ENCODE data around the gene TENM4. TPM values are rescaled to one million over a fixed set of nuclear protein-coding genes. Genes with fewer than 3 reads are reported as not detected.

Gene TENM4
- polyA plus RNA-seq, 1 donor from 2014 or later = 16.8 TPM

- Histone ChIP-seq H2AFZ (ENCODE audit: low read depth, low read length) (no peak overlapping the region), H3K27me3 (ENCODE audit: insufficient read depth, low read depth, low read length) (no peaks in the 10 kb centered on the region), H3K9me3 (ENCODE audit: low read length) (peaks cover 4% of the 10 kb centered on the region), H3K9me2 (ENCODE audit: insufficient read depth, low read length) (no peaks in the 10 kb centered on the region), H3K4me2 (ENCODE audit: low read length) (no peak overlapping the region), H3K79me2 (replicated peaks; ENCODE audit: insufficient read depth, low read length) (no peaks in the 10 kb centered on the region), H3F3A (ENCODE audit: insufficient read depth, low read length, poor library complexity, severe bottlenecking) (no peaks in the 10 kb centered on the region), H3K9ac (ENCODE audit: low read length) (no peak overlapping the region), H4K20me1 (ENCODE audit: insufficient read depth) (no peaks in the 10 kb centered on the region), H3K4me3 (ENCODE audit: low read length) (no peak overlapping the region), H3K36me3 (ENCODE audit: insufficient read depth, low read length) (no peaks in the 10 kb centered on the region), H3K27ac (ENCODE audit: low read length) (no peak overlapping the region)
- no peak for TF ChIP-seq MXI1 (conservative IDR thresholded peaks at IDR 0.05; ENCODE audit: poor library complexity, severe bottlenecking)
- TF ChIP-seq EP300 (conservative IDR thresholded peaks at IDR 0.05; ENCODE audit: poor library complexity, severe bottlenecking) = no peak
Measured at GRCh38 chr11:79195209-79195608, 245.6 kb downstream of the TENM4 start.

GRCh38 chr11:79193663-79194310 lies 247.0 kb downstream of the TENM4 start:
- H3K9me3 ChIP-seq (ENCODE audit: low read length) = peaks cover 4% of the 10 kb centered on the region
- no peaks in the 10 kb centered on the region for H3K79me2 ChIP-seq (replicated peaks; ENCODE audit: insufficient read depth, low read length)
- no peaks in the 10 kb centered on the region for H3K9me2 ChIP-seq (ENCODE audit: insufficient read depth, low read length)
- H3K27ac ChIP-seq (ENCODE audit: low read length) = no peak overlapping the region
- no peak overlapping the region for H3K9ac ChIP-seq (ENCODE audit: low read length)
- H4K20me1 ChIP-seq (ENCODE audit: insufficient read depth) = no peaks in the 10 kb centered on the region
- H3K36me3 ChIP-seq (ENCODE audit: insufficient read depth, low read length) = no peaks in the 10 kb centered on the region
- H2AFZ ChIP-seq (ENCODE audit: low read depth, low read length) = no peak overlapping the region
- H3F3A ChIP-seq (ENCODE audit: insufficient read depth, low read length, poor library complexity, severe bottlenecking) = no peaks in the 10 kb centered on the region
- TF ChIP-seq SMC3 (conservative IDR thresholded peaks at IDR 0.05; ENCODE audit: poor library complexity) = no peak
- no peak for TF ChIP-seq EP300 (conservative IDR thresholded peaks at IDR 0.05; ENCODE audit: poor library complexity, severe bottlenecking)
- TF ChIP-seq TAF1 (IDR thresholded peaks at IDR 0.05; ENCODE audit: low read depth) = no peak
- no peak for TF ChIP-seq POLR2AphosphoS5 (IDR thresholded peaks at IDR 0.05)
- no peak for TF ChIP-seq RAD21 (conservative IDR thresholded peaks at IDR 0.05)
- TF ChIP-seq MXI1 (conservative IDR thresholded peaks at IDR 0.05; ENCODE audit: poor library complexity, severe bottlenecking) = no peak
- no peak for TF ChIP-seq EZH2 (IDR thresholded peaks at IDR 0.05; ENCODE audit: borderline replicate concordance, insufficient read depth, low read length, poor library complexity, severe bottlenecking)
- no peak for TF ChIP-seq CTCF (IDR thresholded peaks at IDR 0.05; ENCODE audit: poor library complexity, severe bottlenecking)
- no peak for TF ChIP-seq REST (IDR thresholded peaks at IDR 0.05; ENCODE audit: borderline replicate concordance)
- H3K4me3 ChIP-seq (ENCODE audit: low read length) = no peak overlapping the region
- no peaks in the 10 kb centered on the region for H3K27me3 ChIP-seq (ENCODE audit: insufficient read depth, low read depth, low read length)
- no peak overlapping the region for H3K4me2 ChIP-seq (ENCODE audit: low read length)
